WTC11 (cell line): ENCODE results near the gene ABHD16A. TPM values are rescaled to one million over a fixed set of nuclear protein-coding genes. Genes with fewer than 3 reads are reported as not detected.

ENCODE experiments used
- ATAC-seq: fragments of 200-7000 bp; cut with Tn5 transposase; 2 replicates; pipeline ENCODE4 v1.10.0; 2021; ENCODE audit warnings: mild to moderate bottlenecking, moderate library complexity
- CTCF ChIA-PET: fragments of 300-600 bp; sonication (Branson Sonifier 250); formaldehyde crosslinking; loops from one replicate; lab custom pipeline; 2021; ENCODE audit warnings: antibody characterized with exemption; lab: Charles Lee
- POLR2A ChIA-PET: fragments of 350-600 bp; sonication (Branson Sonifier 250); formaldehyde crosslinking; loops from one replicate; lab custom pipeline; 2021; ENCODE audit warnings: antibody characterized with exemption; lab: Charles Lee
- DNase-seq: peaks from one replicate; pipeline ENCODE4 v3.0.0; 2021; ENCODE audit warnings: low spot score
- H3K27ac Mint-ChIP-seq: 2 replicates; pipeline ENCODE4 v1.8.0; 2021; ENCODE audit warnings: mixed read lengths
- H3K27me3 Mint-ChIP-seq: 2 replicates; pipeline ENCODE4 v1.8.0; 2021; ENCODE audit warnings: low read depth, mild to moderate bottlenecking, moderate library complexity, mixed read lengths
- H3K36me3 Mint-ChIP-seq: 2 replicates; pipeline ENCODE4 v1.8.0; 2021; ENCODE audit warnings: mixed read lengths
- H3K4me1 Mint-ChIP-seq: 2 replicates; pipeline ENCODE4 v1.8.0; 2022; ENCODE audit warnings: mixed read lengths
- H3K4me3 Mint-ChIP-seq: 2 replicates; pipeline ENCODE4 v1.8.0; 2021; ENCODE audit warnings: mild to moderate bottlenecking, moderate library complexity, mixed read lengths
- H3K9me3 Mint-ChIP-seq: 2 replicates; pipeline ENCODE4 v1.8.0; 2021; ENCODE audit warnings: mixed read lengths
- FOXP1 ChIP-seq: sonication (generic); formaldehyde crosslinking; IDR thresholded peaks from 2 replicates; pipeline ENCODE4 v1.8.0; 2022; ENCODE audit warnings: missing genetic modification reagents, mild to moderate bottlenecking, moderate library complexity, borderline replicate concordance
- GTF2I ChIP-seq: fragments of 250-450 bp; sonication (Bioruptor Pico); conservative IDR thresholded peaks from 2 replicates; pipeline ENCODE4 v1.4.0; 2021; ENCODE audit warnings: mild to moderate bottlenecking
- HMGA2 ChIP-seq: fragments of 250-450 bp; sonication (Bioruptor Pico); IDR thresholded peaks from 2 replicates; pipeline ENCODE4 v1.4.0; 2021; ENCODE audit warnings: mild to moderate bottlenecking, moderate library complexity
- HMGXB4 ChIP-seq: sonication (generic); formaldehyde crosslinking; IDR thresholded peaks from 2 replicates; pipeline ENCODE4 v1.8.1; 2023; ENCODE audit warnings: mild to moderate bottlenecking, moderate library complexity, missing genetic modification reagents
- JAZF1 ChIP-seq: fragments of 250-450 bp; sonication (Bioruptor Pico); IDR thresholded peaks from 2 replicates; pipeline ENCODE4 v1.9.0; 2021; ENCODE audit warnings: moderate library complexity, mild to moderate bottlenecking, inconsistent platforms
- JUN ChIP-seq: sonication (generic); formaldehyde crosslinking; IDR thresholded peaks from 2 replicates; pipeline ENCODE4 v1.8.0; 2023; ENCODE audit warnings: mild to moderate bottlenecking, missing genetic modification reagents
- MXD4 ChIP-seq: fragments of 250-450 bp; sonication (Bioruptor Pico); IDR thresholded peaks from 2 replicates; pipeline ENCODE4 v1.8.0; 2021; ENCODE audit warnings: mild to moderate bottlenecking, moderate library complexity, borderline replicate concordance
- NFYB ChIP-seq: sonication (generic); formaldehyde crosslinking; conservative IDR thresholded peaks from 2 replicates; pipeline ENCODE4 v1.8.0; 2022; ENCODE audit warnings: low read depth, missing genetic modification reagents
- NR3C1 ChIP-seq: sonication (generic); formaldehyde crosslinking; conservative IDR thresholded peaks from 2 replicates; pipeline ENCODE4 v1.8.1; 2023; ENCODE audit warnings: low read depth, mild to moderate bottlenecking, missing genetic modification reagents
- PRRX2 ChIP-seq: fragments of 250-450 bp; sonication (Bioruptor Pico); IDR thresholded peaks from 2 replicates; pipeline ENCODE4 v1.8.0; 2021; ENCODE audit warnings: mild to moderate bottlenecking
- RORB ChIP-seq: fragments of 250-450 bp; sonication (Bioruptor Pico); IDR thresholded peaks from 2 replicates; pipeline ENCODE4 v1.9.0; 2021; ENCODE audit warnings: mild to moderate bottlenecking
- SMAD4 ChIP-seq: sonication (generic); formaldehyde crosslinking; IDR thresholded peaks from 2 replicates; pipeline ENCODE4 v1.8.0; 2022; ENCODE audit warnings: mild to moderate bottlenecking, missing genetic modification reagents
- SOX15 ChIP-seq: fragments of 250-450 bp; sonication (Bioruptor Pico); IDR thresholded peaks from 2 replicates; pipeline ENCODE4 v1.9.0; 2021; ENCODE audit warnings: mild to moderate bottlenecking
- TEAD4 ChIP-seq: sonication (generic); formaldehyde crosslinking; IDR thresholded peaks from 2 replicates; pipeline ENCODE4 v1.8.0; 2022; ENCODE audit warnings: mild to moderate bottlenecking, missing genetic modification reagents
- TP53 ChIP-seq: sonication (generic); formaldehyde crosslinking; IDR thresholded peaks from 2 replicates; pipeline ENCODE4 v1.8.1; 2023; ENCODE audit warnings: mild to moderate bottlenecking, missing genetic modification reagents
- USF2 ChIP-seq: sonication (generic); formaldehyde crosslinking; IDR thresholded peaks from 2 replicates; pipeline ENCODE4 v1.8.1; 2023; ENCODE audit warnings: mild to moderate bottlenecking, missing genetic modification reagents, moderate library complexity
- ZNF121 ChIP-seq: sonication (generic); formaldehyde crosslinking; IDR thresholded peaks from 2 replicates; pipeline ENCODE4 v1.8.0; 2023; ENCODE audit warnings: missing genetic modification reagents
- ZNF396 ChIP-seq: fragments of 250-450 bp; sonication (Bioruptor Pico); IDR thresholded peaks from 2 replicates; pipeline ENCODE4 v1.8.0; 2021; ENCODE audit warnings: mild to moderate bottlenecking, moderate library complexity, borderline replicate concordance
- ZNF532 ChIP-seq: fragments of 250-450 bp; sonication (Bioruptor Pico); IDR thresholded peaks from 2 replicates; pipeline ENCODE4 v1.9.0; 2021; ENCODE audit warnings: mild to moderate bottlenecking, borderline replicate concordance
- total RNA-seq: library from RNA; stranded (reverse); gene quantifications from 3 replicates; pipeline ENCODE4 v1.2.3, GENCODE V29; 2021
- TF ChIP-seq, protein P1 (sequence below): sonication (generic); formaldehyde crosslinking; IDR thresholded peaks from 2 replicates; pipeline ENCODE4 v1.8.1; 2022; ENCODE audit warnings: missing genetic modification reagents, borderline replicate concordance
- TF ChIP-seq, protein P2 (sequence below): sonication (generic); formaldehyde crosslinking; IDR thresholded peaks from 2 replicates; pipeline ENCODE4 v1.8.1; 2023; ENCODE audit warnings: mild to moderate bottlenecking, missing genetic modification reagents, borderline replicate concordance

Gene ABHD16A
- total RNA-seq, 1 experiment from 2014 or later = 28.6 TPM

DNA sequence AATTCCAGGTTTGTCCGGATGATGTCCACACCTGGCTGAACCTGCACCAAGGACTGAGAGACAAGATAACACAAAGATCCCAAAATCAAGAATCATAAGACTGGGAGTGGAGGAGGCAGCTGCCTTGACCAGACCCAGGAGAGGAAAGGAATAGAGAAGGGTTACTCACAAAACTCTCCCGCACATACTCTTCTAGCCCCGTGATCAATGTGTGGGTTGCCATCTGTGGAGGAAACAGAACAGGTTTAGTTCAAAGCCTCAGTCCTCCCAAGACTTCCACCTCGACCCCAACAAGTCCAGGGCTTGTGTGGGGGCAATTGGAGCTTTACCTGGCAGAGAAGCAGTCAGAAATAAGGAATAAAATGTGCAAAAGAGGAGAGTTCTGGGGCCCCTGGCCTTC, 61.8 kb downstream of the ABHD16A start:
- ATAC-seq = no peak

GRCh38 chr6:31640612-31641011, 62.5 kb downstream of the ABHD16A start:
- TF ChIP-seq HMGXB4 (CRISPR knock-in tag) (no peak), PRRX2 (CRISPR knock-in tag) (no peak), TEAD4 (no peak), FOXP1 (CRISPR knock-in tag) (no peak)
- Mint-ChIP-seq H3K27me3 (no peaks in the 10 kb centered on the region), H3K36me3 (peaks cover 70% of the 10 kb centered on the region), H3K9me3 (no peaks in the 10 kb centered on the region), H3K4me3 (no peak overlapping the region), H3K27ac (no peak overlapping the region), H3K4me1 (no peaks in the 10 kb centered on the region)
- ChIA-PET CTCF (no interaction called here), POLR2A (interaction anchor here (0.5 to 1.0 kb wide), 2 partner anchors 45 to 55 kb away, joined by 3 to 5 read pairs; partner anchors contain the start of gene LST1)
- ATAC-seq (no peak), DNase-seq (no peak)

More for the DNA sequence above, 61.8 kb downstream of the ABHD16A start:
- CTCF ChIA-PET = no interaction called here
- Mint-ChIP-seq H3K4me3 (no peak overlapping the region), H3K4me1 (no peaks in the 10 kb centered on the region)
- TF ChIP-seq MXD4 (CRISPR knock-in tag) (no peak), TP53 (no peak)
- TF ChIP-seq, all 79 proteins: peak for 0
- POLR2A ChIA-PET = interaction anchor here (0.5 kb wide), 1 partner anchor 44 kb away, joined by 5 read pairs; no protein-coding TSS in a partner anchor
- H3K27me3 Mint-ChIP-seq = no peaks in the 10 kb centered on the region
- no peak overlapping the region for H3K27ac Mint-ChIP-seq
- H3K9me3 Mint-ChIP-seq = no peaks in the 10 kb centered on the region
- H3K36me3 Mint-ChIP-seq = peaks cover 70% of the 10 kb centered on the region
- no peak for DNase-seq

GRCh38 chr6:31639449-31639861, 63.7 kb downstream of the ABHD16A start:
- H3K27ac Mint-ChIP-seq = no peak overlapping the region
- DNase-seq = no peak
- 0 out of 2 replicates have a peak, but pooled peaks have one; percentile 18 for ATAC-seq
- CTCF ChIA-PET = interaction anchor here (0.6 to 1.3 kb wide), 3 partner anchors 50 to 447 kb away, joined by 3 read pairs; no protein-coding TSS in a partner anchor
- peaks cover 70% of the 10 kb centered on the region for H3K36me3 Mint-ChIP-seq
- H3K27me3 Mint-ChIP-seq = no peaks in the 10 kb centered on the region
- H3K4me1 Mint-ChIP-seq = no peaks in the 10 kb centered on the region
- no peak overlapping the region for H3K4me3 Mint-ChIP-seq
- POLR2A ChIA-PET = interaction anchor here (0.6 to 2.0 kb wide), 6 partner anchors 7 to 101 kb away, joined by 3 to 7 read pairs (median 4); partner anchors contain the start of gene BAG6
- H3K9me3 Mint-ChIP-seq = no peaks in the 10 kb centered on the region
- TF ChIP-seq ZNF532 (CRISPR knock-in tag) (no peak), FOXP1 (CRISPR knock-in tag) (no peak), SMAD4 (no peak), GTF2I (CRISPR knock-in tag) (no peak), ZNF121 (CRISPR knock-in tag) (no peak), USF2 (CRISPR knock-in tag) (no peak), RORB (CRISPR knock-in tag) (no peak), HMGA2 (CRISPR knock-in tag) (no peak), NFYB (CRISPR knock-in tag) (no peak), NR3C1 (no peak), SOX15 (CRISPR knock-in tag) (no peak), JAZF1 (CRISPR knock-in tag) (no peak), JUN (CRISPR knock-in tag) (no peak), ZNF396 (CRISPR knock-in tag) (no peak)
- TF ChIP-seq, protein P1, sequence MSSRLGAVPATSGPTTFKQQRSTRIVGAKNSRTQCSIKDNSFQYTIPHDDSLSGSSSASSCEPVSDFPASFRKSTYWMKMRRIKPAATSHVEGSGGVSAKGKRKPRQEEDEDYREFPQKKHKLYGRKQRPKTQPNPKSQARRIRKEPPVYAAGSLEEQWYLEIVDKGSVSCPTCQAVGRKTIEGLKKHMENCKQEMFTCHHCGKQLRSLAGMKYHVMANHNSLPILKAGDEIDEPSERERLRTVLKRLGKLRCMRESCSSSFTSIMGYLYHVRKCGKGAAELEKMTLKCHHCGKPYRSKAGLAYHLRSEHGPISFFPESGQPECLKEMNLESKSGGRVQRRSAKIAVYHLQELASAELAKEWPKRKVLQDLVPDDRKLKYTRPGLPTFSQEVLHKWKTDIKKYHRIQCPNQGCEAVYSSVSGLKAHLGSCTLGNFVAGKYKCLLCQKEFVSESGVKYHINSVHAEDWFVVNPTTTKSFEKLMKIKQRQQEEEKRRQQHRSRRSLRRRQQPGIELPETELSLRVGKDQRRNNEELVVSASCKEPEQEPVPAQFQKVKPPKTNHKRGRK (CRISPR knock-in tag) = no peak
- TF ChIP-seq, protein P2, sequence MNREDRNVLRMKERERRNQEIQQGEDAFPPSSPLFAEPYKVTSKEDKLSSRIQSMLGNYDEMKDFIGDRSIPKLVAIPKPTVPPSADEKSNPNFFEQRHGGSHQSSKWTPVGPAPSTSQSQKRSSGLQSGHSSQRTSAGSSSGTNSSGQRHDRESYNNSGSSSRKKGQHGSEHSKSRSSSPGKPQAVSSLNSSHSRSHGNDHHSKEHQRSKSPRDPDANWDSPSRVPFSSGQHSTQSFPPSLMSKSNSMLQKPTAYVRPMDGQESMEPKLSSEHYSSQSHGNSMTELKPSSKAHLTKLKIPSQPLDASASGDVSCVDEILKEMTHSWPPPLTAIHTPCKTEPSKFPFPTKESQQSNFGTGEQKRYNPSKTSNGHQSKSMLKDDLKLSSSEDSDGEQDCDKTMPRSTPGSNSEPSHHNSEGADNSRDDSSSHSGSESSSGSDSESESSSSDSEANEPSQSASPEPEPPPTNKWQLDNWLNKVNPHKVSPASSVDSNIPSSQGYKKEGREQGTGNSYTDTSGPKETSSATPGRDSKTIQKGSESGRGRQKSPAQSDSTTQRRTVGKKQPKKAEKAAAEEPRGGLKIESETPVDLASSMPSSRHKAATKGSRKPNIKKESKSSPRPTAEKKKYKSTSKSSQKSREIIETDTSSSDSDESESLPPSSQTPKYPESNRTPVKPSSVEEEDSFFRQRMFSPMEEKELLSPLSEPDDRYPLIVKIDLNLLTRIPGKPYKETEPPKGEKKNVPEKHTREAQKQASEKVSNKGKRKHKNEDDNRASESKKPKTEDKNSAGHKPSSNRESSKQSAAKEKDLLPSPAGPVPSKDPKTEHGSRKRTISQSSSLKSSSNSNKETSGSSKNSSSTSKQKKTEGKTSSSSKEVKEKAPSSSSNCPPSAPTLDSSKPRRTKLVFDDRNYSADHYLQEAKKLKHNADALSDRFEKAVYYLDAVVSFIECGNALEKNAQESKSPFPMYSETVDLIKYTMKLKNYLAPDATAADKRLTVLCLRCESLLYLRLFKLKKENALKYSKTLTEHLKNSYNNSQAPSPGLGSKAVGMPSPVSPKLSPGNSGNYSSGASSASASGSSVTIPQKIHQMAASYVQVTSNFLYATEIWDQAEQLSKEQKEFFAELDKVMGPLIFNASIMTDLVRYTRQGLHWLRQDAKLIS (CRISPR knock-in tag) = no peak
